Right atrium auricular region (tissue), 2 donors: ENCODE data around the gene ROBO4. TPM values are rescaled to one million over a fixed set of nuclear protein-coding genes. Genes with fewer than 3 reads are reported as not detected.

Experiments used
- DNase-seq: peaks from one replicate; pipeline ENCODE4 v3.0.0-alpha.2; 2019; ENCODE audit warnings: low spot score
- H3K27ac ChIP-seq, 2 donors: fragments of 200-600 bp; sonication (generic); 1 replicate in 1 of 2; 2 replicates in 1 of 2; pipeline ENCODE4 v1.5.1; 2016 to 2019
- H3K27me3 ChIP-seq, 2 donors: fragments of 200-600 bp; sonication (generic); one replicate each; pipeline versions ENCODE4 v1.5.1 to v1.6.0; 2017 to 2019
- H3K36me3 ChIP-seq: fragments of 200-600 bp; sonication (generic); one replicate; pipeline ENCODE4 v1.5.1; 2016
- H3K4me1 ChIP-seq, 2 donors: fragments of 200-600 bp; sonication (generic); one replicate each; pipeline versions ENCODE4 v1.5.1 to v1.6.0; 2017 to 2019
- H3K4me3 ChIP-seq, 2 donors: fragments of 200-600 bp; sonication (generic); 1 replicate in 1 of 2; 2 replicates in 1 of 2; pipeline ENCODE4 v1.5.1; 2017 to 2019; ENCODE audit warnings: mild to moderate bottlenecking in 1 of 2, moderate library complexity in 1 of 2
- H3K9me3 ChIP-seq, 2 donors: fragments of 200-600 bp; sonication (generic); one replicate each; pipeline ENCODE4 v1.5.1; 2019
- total RNA-seq, 2 donors: library from RNA; depleted of rRNA; stranded (reverse); fragments of >200 nt; gene quantifications; one replicate each; pipeline ENCODE4 v1.1.0, GENCODE V29; 2016
- TF ChIP-seq, protein P1 (sequence below), 2 donors: fragments of 200-600 bp; sonication (generic); IDR thresholded peaks; one replicate each; pipeline ENCODE4 v1.5.1; 2019; ENCODE audit warnings: antibody characterized with exemption in 2 of 2

Gene ROBO4
- total RNA-seq, 2 donors from 2014 or later, result 16.2 to 21.6 TPM

DNA sequence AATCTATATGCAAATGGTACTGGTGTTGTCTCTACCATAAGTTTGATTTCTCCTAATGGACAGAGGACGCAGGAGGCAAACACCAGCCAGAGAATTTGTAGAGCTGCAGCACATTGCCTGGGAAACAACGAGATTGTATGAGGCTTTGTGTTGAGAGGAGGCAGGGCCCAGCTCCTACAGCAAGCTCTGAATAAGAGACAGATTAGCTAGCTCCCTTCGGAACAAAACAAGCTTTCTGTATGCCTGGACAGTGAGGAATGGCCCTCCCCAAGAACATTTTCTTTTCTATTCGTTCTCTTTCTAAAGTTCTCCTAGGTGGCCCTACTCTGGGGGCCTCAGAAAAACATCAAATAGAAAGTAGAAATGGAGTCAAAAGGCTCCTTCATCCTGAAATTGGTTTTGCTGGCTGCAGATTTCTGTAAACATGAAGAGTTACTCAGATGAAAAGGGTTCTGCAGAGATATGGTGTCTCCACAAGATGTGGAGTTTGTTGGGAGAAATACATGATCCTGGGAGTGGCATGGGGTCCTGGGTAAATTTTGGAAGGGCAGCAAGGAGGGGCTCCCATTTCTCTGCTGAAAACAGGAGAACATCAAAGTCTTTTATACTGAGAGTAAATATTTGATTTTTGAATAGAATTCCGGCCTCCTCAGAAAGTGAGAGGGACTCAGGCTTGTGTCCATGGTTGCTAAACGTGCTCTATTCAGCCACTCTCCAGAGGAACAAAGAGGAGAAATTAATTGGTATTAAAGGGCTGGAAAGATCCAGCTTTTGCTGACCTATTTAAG is 45.0 kb upstream of the ROBO4 start:
- Histone ChIP-seq H3K9me3 (no peaks in the 10 kb centered on the region), H3K27ac (no peak overlapping the region), H3K27me3 (no peaks in the 10 kb centered on the region), H3K4me1 (no peaks in the 10 kb centered on the region), H3K4me3 (no peak overlapping the region), H3K36me3 (no peaks in the 10 kb centered on the region)
- no peak for DNase-seq
- TF ChIP-seq, protein P1, sequence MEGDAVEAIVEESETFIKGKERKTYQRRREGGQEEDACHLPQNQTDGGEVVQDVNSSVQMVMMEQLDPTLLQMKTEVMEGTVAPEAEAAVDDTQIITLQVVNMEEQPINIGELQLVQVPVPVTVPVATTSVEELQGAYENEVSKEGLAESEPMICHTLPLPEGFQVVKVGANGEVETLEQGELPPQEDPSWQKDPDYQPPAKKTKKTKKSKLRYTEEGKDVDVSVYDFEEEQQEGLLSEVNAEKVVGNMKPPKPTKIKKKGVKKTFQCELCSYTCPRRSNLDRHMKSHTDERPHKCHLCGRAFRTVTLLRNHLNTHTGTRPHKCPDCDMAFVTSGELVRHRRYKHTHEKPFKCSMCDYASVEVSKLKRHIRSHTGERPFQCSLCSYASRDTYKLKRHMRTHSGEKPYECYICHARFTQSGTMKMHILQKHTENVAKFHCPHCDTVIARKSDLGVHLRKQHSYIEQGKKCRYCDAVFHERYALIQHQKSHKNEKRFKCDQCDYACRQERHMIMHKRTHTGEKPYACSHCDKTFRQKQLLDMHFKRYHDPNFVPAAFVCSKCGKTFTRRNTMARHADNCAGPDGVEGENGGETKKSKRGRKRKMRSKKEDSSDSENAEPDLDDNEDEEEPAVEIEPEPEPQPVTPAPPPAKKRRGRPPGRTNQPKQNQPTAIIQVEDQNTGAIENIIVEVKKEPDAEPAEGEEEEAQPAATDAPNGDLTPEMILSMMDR (IDR thresholded peaks at IDR 0.05), result no peak

GRCh38 chr11:124941703-124942102 is 44.0 kb upstream of the ROBO4 start:
- no peak for DNase-seq
- TF ChIP-seq, protein P1 (IDR thresholded peaks at IDR 0.05), result no peak
- Histone ChIP-seq H3K4me1 (no peaks in the 10 kb centered on the region), H3K27me3 (no peaks in the 10 kb centered on the region), H3K36me3 (no peaks in the 10 kb centered on the region), H3K9me3 (no peaks in the 10 kb centered on the region), H3K4me3 (no peak overlapping the region), H3K27ac (no peak overlapping the region)

- TF ChIP-seq, protein P1 (IDR thresholded peaks at IDR 0.05), result no peak
- no peaks in the 10 kb centered on the region for H3K9me3 ChIP-seq
Measured at GRCh38 chr11:124938970-124939369, 41.3 kb upstream of the ROBO4 start.

DNA sequence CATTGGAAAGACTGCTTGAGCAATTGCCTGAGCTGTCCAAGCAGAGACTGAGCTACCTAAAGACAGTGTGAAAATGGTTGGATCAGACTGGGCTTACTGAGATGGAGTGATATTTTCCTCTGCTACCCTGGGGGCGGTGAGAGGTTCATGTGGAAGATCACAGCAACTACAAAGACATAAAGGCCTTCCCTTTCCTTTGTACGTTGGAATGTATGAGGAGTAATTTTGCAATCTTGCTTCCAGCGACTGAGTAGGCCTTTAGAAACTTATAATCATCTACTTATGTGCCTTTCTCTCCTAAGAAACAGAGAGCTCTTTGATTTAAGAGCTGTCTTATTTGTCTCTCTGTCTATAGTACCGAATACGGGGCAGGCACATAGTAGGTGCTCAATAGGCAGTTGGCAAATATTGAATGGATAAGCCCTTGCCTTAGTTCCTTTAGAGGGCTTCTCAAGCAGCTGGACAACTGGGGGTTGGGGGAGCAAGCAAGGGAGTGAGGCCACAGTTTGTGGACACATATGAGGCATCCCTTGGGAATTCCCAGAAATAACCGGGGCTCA is 40.6 kb upstream of the ROBO4 start:
- TF ChIP-seq, protein P1 (IDR thresholded peaks at IDR 0.05), result no peak
- no peak for DNase-seq
- H3K4me1 ChIP-seq, result no peaks in the 10 kb centered on the region
- no peak overlapping the region for H3K4me3 ChIP-seq
- no peak overlapping the region for H3K27ac ChIP-seq
- no peaks in the 10 kb centered on the region for H3K9me3 ChIP-seq
- H3K36me3 ChIP-seq, result no peaks in the 10 kb centered on the region
- H3K27me3 ChIP-seq, result no peaks in the 10 kb centered on the region

More at GRCh38 chr11:124938970-124939369, 41.3 kb upstream of the ROBO4 start:
- Histone ChIP-seq H3K27ac (no peak overlapping the region), H3K4me3 (no peak overlapping the region), H3K4me1 (no peaks in the 10 kb centered on the region), H3K27me3 (no peaks in the 10 kb centered on the region), H3K36me3 (no peaks in the 10 kb centered on the region)
- no peak for DNase-seq

GRCh38 chr11:124937336-124937935 is 39.8 kb upstream of the ROBO4 start:
- no peaks in the 10 kb centered on the region for H3K9me3 ChIP-seq
- H3K36me3 ChIP-seq, result no peaks in the 10 kb centered on the region
- no peak for DNase-seq
- no peaks in the 10 kb centered on the region for H3K4me1 ChIP-seq
- no peak overlapping the region for H3K27ac ChIP-seq
- H3K27me3 ChIP-seq, result no peaks in the 10 kb centered on the region
- TF ChIP-seq, protein P1 (IDR thresholded peaks at IDR 0.05), result no peak
- no peak overlapping the region for H3K4me3 ChIP-seq
